CD4-positive, alpha-beta T cell (primary cell): Measurements from ENCODE around the gene PRG2. TPM values are rescaled to one million over a fixed set of nuclear protein-coding genes. Genes with fewer than 3 reads are reported as not detected.

Source experiments
- ATAC-seq: fragments of 200-7000 bp; cut with Tn5 transposase; one replicate; pipeline ENCODE4 v1.10.0; 2022; ENCODE audit warnings: mild to moderate bottlenecking; ENCODE audit not compliant: poor library complexity
- CTCF ChIA-PET: fragments of 350-600 bp; sonication (Branson Sonifier 250); formaldehyde crosslinking; loops from one replicate; lab custom pipeline; 2021; ENCODE audit warnings: antibody characterized with exemption, inconsistent platforms; lab: Charles Lee
- POLR2A ChIA-PET: fragments of 350-600 bp; sonication (Branson Sonifier 250); formaldehyde crosslinking; loops from one replicate; lab custom pipeline; 2021; ENCODE audit warnings: antibody characterized with exemption, inconsistent platforms; lab: Charles Lee
- DNase-seq, 14 experiments: peaks; one replicate each; pipeline ENCODE4 v3.0.0-alpha.2; 2013 to 2020; ENCODE audit warnings: mixed read lengths in 2 of 14
- H3K27ac ChIP-seq, 2 donors: one replicate each; pipeline versions ENCODE4 v1.5.1 to v1.7.0; 2013; ENCODE audit warnings: low read length in 2 of 2, low read depth in 1 of 2, mild to moderate bottlenecking in 1 of 2
- H3K27me3 ChIP-seq, 2 experiments: 1 replicate in 1 of 2; 2 replicates in 1 of 2; pipeline versions ENCODE4 v1.6.1 to v1.7.0; 2013; ENCODE audit warnings: low read length in 2 of 2, control low read depth in 1 of 2, mild to moderate bottlenecking in 1 of 2, moderate library complexity in 1 of 2; ENCODE audit not compliant: insufficient read depth in 2 of 2, control insufficient read depth in 1 of 2
- H3K36me3 ChIP-seq: one replicate; pipeline ENCODE4 v1.6.1; 2013; ENCODE audit warnings: low read length, control low read depth; ENCODE audit not compliant: insufficient read depth
- H3K4me1 ChIP-seq: one replicate; pipeline ENCODE4 v1.6.1; 2013; ENCODE audit warnings: low read length, control low read depth; ENCODE audit not compliant: insufficient read depth
- H3K4me3 ChIP-seq: one replicate; pipeline ENCODE4 v1.5.1; 2013; ENCODE audit warnings: mild to moderate bottlenecking, low read length, moderate library complexity
- H3K9me3 ChIP-seq, 2 experiments: 1 replicate in 1 of 2; 2 replicates in 1 of 2; pipeline versions ENCODE4 v1.6.1 to v1.7.0; 2013; ENCODE audit warnings: low read length in 2 of 2, mild to moderate bottlenecking in 2 of 2, control low read depth in 1 of 2, moderate library complexity in 1 of 2; ENCODE audit not compliant: control insufficient read depth in 1 of 2, insufficient read depth in 1 of 2
- H3K27ac Mint-ChIP-seq: one replicate; pipeline ENCODE4 v1.8.0; 2020; ENCODE audit warnings: mixed read lengths
- H3K27me3 Mint-ChIP-seq: one replicate; pipeline ENCODE4 v1.8.0; 2021; ENCODE audit warnings: mixed read lengths
- H3K36me3 Mint-ChIP-seq: one replicate; pipeline ENCODE4 v1.8.0; 2021; ENCODE audit warnings: low read depth, mixed read lengths
- H3K4me1 Mint-ChIP-seq: one replicate; pipeline ENCODE4 v1.8.0; 2021; ENCODE audit warnings: low read depth, mixed read lengths
- H3K4me3 Mint-ChIP-seq: one replicate; pipeline ENCODE4 v1.8.0; 2020; ENCODE audit warnings: mild to moderate bottlenecking, mixed read lengths
- H3K9me3 Mint-ChIP-seq: one replicate; pipeline ENCODE4 v1.8.0; 2020; ENCODE audit warnings: mixed read lengths
- intact Hi-C, 2 experiments: fragments of 100-400 bp; cut with DNase I in 1 of 2; cut with micrococcal nuclease in 1 of 2; formaldehyde crosslinking; loops; one replicate each; pipeline versions ENCODE4 v1.15.1 to v1.9.0; 2023 to 2025; cut with DNase I, micrococcal nuclease
- total RNA-seq, 174 experiments: library from RNA in 2 of 174; stranded (reverse) in 2 of 174; gene quantifications; one replicate each; pipeline ENCODE4 v1.2.3 and lab custom pipeline; 2021 to 2026
- TF ChIP-seq, protein P1 (sequence below): fragments of 200-600 bp; IDR thresholded peaks from one replicate; pipeline ENCODE4 v1.8.0; 2022; ENCODE audit warnings: antibody characterized with exemption, mild to moderate bottlenecking

The PRG2 gene
- total RNA-seq, 2 experiments from 2014 or later, result 0.53 to 1.1 TPM

DNA sequence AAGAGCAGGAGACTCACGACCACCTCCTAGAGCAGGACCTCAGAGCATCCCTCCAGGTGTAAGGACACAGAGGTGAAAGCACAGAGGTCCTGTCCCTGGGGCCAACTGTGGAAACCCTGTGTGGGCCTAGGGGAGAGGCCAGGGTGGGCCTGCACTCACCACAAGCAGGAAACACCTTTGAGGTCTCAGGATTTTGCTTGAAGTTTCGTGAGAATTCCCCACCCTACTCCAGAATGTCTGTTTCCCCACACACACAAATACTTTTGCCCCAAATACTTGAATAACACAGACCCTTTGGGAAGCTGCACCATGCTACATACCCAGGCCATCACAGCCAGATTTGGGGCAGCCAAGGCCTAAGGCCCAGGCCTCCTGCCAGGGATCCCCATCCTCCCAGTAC lies 18.3 kb upstream of the PRG2 start:
- DNase-seq (no peak), ATAC-seq (no peak)
- Mint-ChIP-seq H3K27me3 (no peaks in the 10 kb centered on the region), H3K9me3 (no peaks in the 10 kb centered on the region), H3K4me3 (no peak overlapping the region), H3K36me3 (peaks cover 72% of the 10 kb centered on the region), H3K27ac (no peak overlapping the region), H3K4me1 (no peaks in the 10 kb centered on the region)
- ChIA-PET CTCF (no interaction called here), POLR2A (no interaction called here)
- Histone ChIP-seq H3K4me1 (peaks cover 4% of the 10 kb centered on the region), H3K27me3 (no peaks in the 10 kb centered on the region), H3K27ac (no peak overlapping the region), H3K36me3 (peaks cover 46% of the 10 kb centered on the region), H3K4me3 (no peak overlapping the region), H3K9me3 (no peaks in the 10 kb centered on the region)
- intact Hi-C loops, result no loop called here
- TF ChIP-seq, protein P1, sequence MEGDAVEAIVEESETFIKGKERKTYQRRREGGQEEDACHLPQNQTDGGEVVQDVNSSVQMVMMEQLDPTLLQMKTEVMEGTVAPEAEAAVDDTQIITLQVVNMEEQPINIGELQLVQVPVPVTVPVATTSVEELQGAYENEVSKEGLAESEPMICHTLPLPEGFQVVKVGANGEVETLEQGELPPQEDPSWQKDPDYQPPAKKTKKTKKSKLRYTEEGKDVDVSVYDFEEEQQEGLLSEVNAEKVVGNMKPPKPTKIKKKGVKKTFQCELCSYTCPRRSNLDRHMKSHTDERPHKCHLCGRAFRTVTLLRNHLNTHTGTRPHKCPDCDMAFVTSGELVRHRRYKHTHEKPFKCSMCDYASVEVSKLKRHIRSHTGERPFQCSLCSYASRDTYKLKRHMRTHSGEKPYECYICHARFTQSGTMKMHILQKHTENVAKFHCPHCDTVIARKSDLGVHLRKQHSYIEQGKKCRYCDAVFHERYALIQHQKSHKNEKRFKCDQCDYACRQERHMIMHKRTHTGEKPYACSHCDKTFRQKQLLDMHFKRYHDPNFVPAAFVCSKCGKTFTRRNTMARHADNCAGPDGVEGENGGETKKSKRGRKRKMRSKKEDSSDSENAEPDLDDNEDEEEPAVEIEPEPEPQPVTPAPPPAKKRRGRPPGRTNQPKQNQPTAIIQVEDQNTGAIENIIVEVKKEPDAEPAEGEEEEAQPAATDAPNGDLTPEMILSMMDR, result no peak

DNA sequence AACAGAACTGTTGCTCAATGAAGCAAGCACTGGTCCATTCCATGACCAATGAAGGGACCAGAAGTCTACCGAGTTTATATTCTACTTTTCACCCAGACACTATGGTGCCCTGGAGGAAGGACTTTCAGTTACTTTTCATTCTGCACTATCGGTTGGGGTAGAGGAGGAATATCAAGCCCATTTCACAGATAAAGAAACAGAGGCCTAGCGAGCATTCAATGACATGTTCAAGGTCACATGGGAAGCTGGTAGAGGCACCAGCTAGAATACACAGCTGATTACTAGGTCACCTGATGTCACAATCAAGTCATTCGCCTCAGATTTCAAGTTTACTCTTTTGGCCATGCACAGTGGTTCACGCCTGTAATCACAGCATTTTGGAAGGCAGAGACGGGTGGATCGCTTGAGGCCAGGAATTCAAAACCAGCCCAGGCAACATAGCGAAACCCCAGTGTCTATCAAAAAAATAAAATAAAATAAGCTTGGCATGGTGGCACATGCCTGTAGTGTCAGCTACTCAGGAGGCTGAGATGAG lies 17.6 kb upstream of the PRG2 start:
- POLR2A ChIA-PET, result no interaction called here
- ATAC-seq (no peak), DNase-seq (no peak)
- H3K9me3 Mint-ChIP-seq, result no peaks in the 10 kb centered on the region
- intact Hi-C loops, result no loop called here
- H3K27ac Mint-ChIP-seq, result no peak overlapping the region
- peaks cover 39% of the 10 kb centered on the region for H3K36me3 ChIP-seq
- H3K4me3 ChIP-seq, result no peak overlapping the region
- no peaks in the 10 kb centered on the region for H3K4me1 Mint-ChIP-seq
- no peaks in the 10 kb centered on the region for H3K9me3 ChIP-seq
- peaks cover 4% of the 10 kb centered on the region for H3K4me1 ChIP-seq
- H3K4me3 Mint-ChIP-seq, result no peak overlapping the region
- no peaks in the 10 kb centered on the region for H3K27me3 ChIP-seq
- H3K27ac ChIP-seq, result no peak overlapping the region
- CTCF ChIA-PET, result interaction anchor here (0.6 kb wide), 1 partner anchor 112 kb away, joined by 3 read pairs; no protein-coding TSS in a partner anchor
- peaks cover 64% of the 10 kb centered on the region for H3K36me3 Mint-ChIP-seq
- TF ChIP-seq, protein P1, result no peak
- no peaks in the 10 kb centered on the region for H3K27me3 Mint-ChIP-seq

DNA sequence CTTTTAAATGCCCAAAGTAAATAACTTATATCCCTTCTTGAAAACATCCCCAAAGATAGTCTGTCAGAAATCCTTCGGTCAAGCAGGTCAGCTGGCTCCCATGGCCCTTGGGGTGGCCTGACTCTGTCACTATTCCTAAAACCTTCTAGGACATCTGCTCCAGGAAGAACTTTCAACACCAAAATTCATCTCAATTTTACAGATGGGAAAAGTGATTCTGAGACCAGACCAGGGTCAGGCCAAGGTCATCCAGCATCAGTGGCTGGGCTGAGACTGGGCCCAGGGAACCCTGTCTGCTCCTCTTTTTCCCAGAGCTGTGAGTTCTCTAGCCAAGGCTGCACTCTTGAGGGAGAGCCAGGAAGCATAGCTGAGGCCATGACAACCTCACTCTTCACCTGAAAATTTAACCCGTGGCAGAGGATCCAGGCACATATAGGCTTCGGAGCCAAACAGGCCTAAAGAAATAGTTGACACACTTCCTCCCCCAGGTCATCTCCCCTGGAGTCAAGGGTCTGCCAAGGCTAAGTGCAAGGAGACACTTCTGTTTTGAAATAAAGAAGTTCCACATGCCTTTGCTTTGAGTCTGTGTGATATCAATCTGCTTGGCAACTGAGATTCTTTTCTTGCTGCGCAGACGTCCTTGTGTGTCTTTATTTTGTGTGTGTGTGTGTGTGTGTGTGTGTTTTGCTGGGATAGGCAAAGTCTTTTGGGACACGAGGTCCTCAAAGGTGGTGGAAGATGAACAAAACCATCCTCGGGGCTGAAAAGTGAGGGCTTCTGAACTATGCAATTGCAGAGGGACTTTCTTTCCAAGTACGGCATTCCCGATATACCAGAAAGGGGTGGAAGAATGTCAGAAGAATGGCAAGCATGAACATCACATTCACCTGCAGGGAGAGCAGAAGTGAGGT lies 16.8 kb upstream of the PRG2 start:
- peaks cover 4% of the 10 kb centered on the region for H3K4me1 ChIP-seq
- POLR2A ChIA-PET, result no interaction called here
- peaks cover 59% of the 10 kb centered on the region for H3K36me3 Mint-ChIP-seq
- H3K4me3 ChIP-seq, result no peak overlapping the region
- no peaks in the 10 kb centered on the region for H3K9me3 Mint-ChIP-seq
- intact Hi-C loops, result no loop called here
- H3K4me3 Mint-ChIP-seq, result no peak overlapping the region
- no peak overlapping the region for H3K27ac Mint-ChIP-seq
- H3K27ac ChIP-seq, result no peak overlapping the region
- H3K4me1 Mint-ChIP-seq, result no peaks in the 10 kb centered on the region
- TF ChIP-seq, protein P1, result no peak
- no peaks in the 10 kb centered on the region for H3K9me3 ChIP-seq
- H3K27me3 Mint-ChIP-seq, result no peaks in the 10 kb centered on the region
- ATAC-seq (no peak), DNase-seq (no peak)
- H3K36me3 ChIP-seq, result peaks cover 37% of the 10 kb centered on the region
- H3K27me3 ChIP-seq, result no peaks in the 10 kb centered on the region
- CTCF ChIA-PET, result no interaction called here
